Cardiac muscle cell (in vitro differentiated cells and primary cell): Measurements from ENCODE around the gene NCAN. TPM values are rescaled to one million over a fixed set of nuclear protein-coding genes. Genes with fewer than 3 reads are reported as not detected.

ENCODE experiments used
- DNase-seq, 2 donors: peaks; one replicate each; pipeline versions ENCODE4 v3.0.0 to v3.0.0-alpha.2; 2010 to 2017; ENCODE audit warnings: low read depth in 1 of 2, low spot score in 1 of 2
- H3K27ac ChIP-seq: fragments of 200-600 bp; sonication (generic); 2 replicates; pipeline ENCODE4 v1.5.1; 2016
- H3K27me3 ChIP-seq: fragments of 200-600 bp; sonication (generic); 2 replicates; pipeline ENCODE4 v1.6.0; 2016; ENCODE audit warnings: control low read depth
- H3K36me3 ChIP-seq: fragments of 200-600 bp; sonication (generic); 2 replicates; pipeline ENCODE4 v1.5.1; 2016; ENCODE audit warnings: control low read depth
- H3K4me1 ChIP-seq: fragments of 200-600 bp; sonication (generic); 2 replicates; pipeline ENCODE4 v1.8.1; 2017; ENCODE audit warnings: low read depth, mild to moderate bottlenecking, mixed run types
- H3K4me3 ChIP-seq: fragments of 200-600 bp; sonication (generic); 2 replicates; pipeline ENCODE4 v1.5.1; 2016; ENCODE audit warnings: mild to moderate bottlenecking
- H3K9me3 ChIP-seq: fragments of 200-600 bp; sonication (generic); 2 replicates; pipeline ENCODE4 v1.5.1; 2017; ENCODE audit warnings: low read depth, mild to moderate bottlenecking, control low read depth
- CTCF ChIP-seq: IDR thresholded peaks from 2 replicates; pipeline ENCODE4 v1.5.1; 2012; ENCODE audit warnings: low read depth, mild to moderate bottlenecking, low read length
- polyA plus RNA-seq: library from polyadenylated mRNA; unstranded; fragments of >200 nt; fragmentation: Nextera tagmentation; extraction: Ambion mirVana; gene quantifications from 2 replicates; pipeline ENCODE4 v1.2.1, GENCODE V29; 2016
- total RNA-seq: library from RNA; depleted of rRNA; stranded (reverse); fragments of >200 nt; gene quantifications from 2 replicates; pipeline ENCODE4 v1.2.3, GENCODE V29; 2016

The NCAN gene
- total and polyA plus RNA-seq, 2 experiments from 2014 or later, result 0.36 TPM; not detected in 1

- H3K4me1 ChIP-seq, result no peaks in the 10 kb centered on the region
- H3K27me3 ChIP-seq, result peaks cover 12% of the 10 kb centered on the region
- no peaks in the 10 kb centered on the region for H3K9me3 ChIP-seq
- no peak overlapping the region for H3K27ac ChIP-seq
- no peaks in the 10 kb centered on the region for H3K36me3 ChIP-seq
- DNase-seq, result no peak
- no peak overlapping the region for H3K4me3 ChIP-seq
- no peak for TF ChIP-seq CTCF
These were observed 44.6 kb downstream of the NCAN start for GRCh38 chr19:19256072-19256969.

GRCh38 chr19:19257137-19257536, 45.4 kb downstream of the NCAN start:
- Histone ChIP-seq H3K4me3 (no peak overlapping the region), H3K27ac (no peak overlapping the region), H3K4me1 (no peaks in the 10 kb centered on the region), H3K27me3 (peaks cover 9% of the 10 kb centered on the region), H3K36me3 (no peaks in the 10 kb centered on the region), H3K9me3 (no peaks in the 10 kb centered on the region)
- TF ChIP-seq CTCF, result no peak
- no peak for DNase-seq

- Histone ChIP-seq H3K9me3 (no peaks in the 10 kb centered on the region), H3K4me3 (no peak overlapping the region), H3K4me1 (no peaks in the 10 kb centered on the region), H3K27ac (no peak overlapping the region), H3K27me3 (peaks cover 14% of the 10 kb centered on the region), H3K36me3 (no peaks in the 10 kb centered on the region)
- DNase-seq, result no peak
- no peak for TF ChIP-seq CTCF
These were observed 46.3 kb downstream of the NCAN start for GRCh38 chr19:19257836-19258588.

GRCh38 chr19:19258589-19259338, 47.0 kb downstream of the NCAN start:
- Histone ChIP-seq H3K9me3 (no peaks in the 10 kb centered on the region), H3K36me3 (no peaks in the 10 kb centered on the region), H3K27me3 (peaks cover 18% of the 10 kb centered on the region), H3K27ac (no peak overlapping the region), H3K4me1 (no peaks in the 10 kb centered on the region), H3K4me3 (no peak overlapping the region)
- no peak for DNase-seq
- TF ChIP-seq CTCF, result no peak

GRCh38 chr19:19259741-19260140, 48.0 kb downstream of the NCAN start:
- Histone ChIP-seq H3K36me3 (no peaks in the 10 kb centered on the region), H3K9me3 (no peaks in the 10 kb centered on the region), H3K4me1 (no peaks in the 10 kb centered on the region), H3K27ac (no peak overlapping the region), H3K4me3 (no peak overlapping the region), H3K27me3 (peaks cover 18% of the 10 kb centered on the region)
- DNase-seq, result peak in 1 of 2 donors; percentile 12
- no peak for TF ChIP-seq CTCF
